ENCODE results near the gene BICDL1. TPM values are rescaled to one million over a fixed set of nuclear protein-coding genes. Genes with fewer than 3 reads are reported as not detected.

BICDL1 gene
- total RNA-seq, 1 donor from 2014 or later = 2.8 TPM

DNA sequence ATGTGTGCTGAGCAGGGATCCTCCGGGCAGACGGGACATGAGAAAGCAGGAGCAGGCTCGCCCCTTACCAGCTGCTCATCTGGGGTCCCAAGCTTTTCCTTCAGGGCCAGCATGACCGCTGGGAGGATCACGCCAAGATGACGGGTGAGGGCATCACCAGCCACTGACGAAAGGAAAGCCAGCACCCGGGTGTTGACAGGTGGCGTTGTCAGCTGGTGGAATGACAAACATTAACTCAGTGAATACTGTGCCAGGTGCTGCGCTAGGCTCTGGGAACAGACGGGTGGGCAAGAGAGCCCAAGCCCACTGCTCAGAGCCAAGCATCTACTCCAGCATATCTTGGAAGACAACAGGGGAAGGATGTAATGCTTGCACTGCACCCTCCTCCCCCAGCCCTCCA is 148.8 kb downstream of the BICDL1 start:
- Mint-ChIP-seq H3K27ac (ENCODE audit: unreplicated experiment) (no peak overlapping the region), H3K27me3 (ENCODE audit: unreplicated experiment) (peaks cover 7% of the 10 kb centered on the region), H3K36me3 (ENCODE audit: low read depth, unreplicated experiment) (peaks cover 50% of the 10 kb centered on the region), H3K4me3 (ENCODE audit: unreplicated experiment) (peak overlapping the region; percentile 51), H3K4me1 (ENCODE audit: unreplicated experiment) (no peaks in the 10 kb centered on the region), H3K9me3 (ENCODE audit: unreplicated experiment) (no peaks in the 10 kb centered on the region)
- TF ChIP-seq, protein P1, sequence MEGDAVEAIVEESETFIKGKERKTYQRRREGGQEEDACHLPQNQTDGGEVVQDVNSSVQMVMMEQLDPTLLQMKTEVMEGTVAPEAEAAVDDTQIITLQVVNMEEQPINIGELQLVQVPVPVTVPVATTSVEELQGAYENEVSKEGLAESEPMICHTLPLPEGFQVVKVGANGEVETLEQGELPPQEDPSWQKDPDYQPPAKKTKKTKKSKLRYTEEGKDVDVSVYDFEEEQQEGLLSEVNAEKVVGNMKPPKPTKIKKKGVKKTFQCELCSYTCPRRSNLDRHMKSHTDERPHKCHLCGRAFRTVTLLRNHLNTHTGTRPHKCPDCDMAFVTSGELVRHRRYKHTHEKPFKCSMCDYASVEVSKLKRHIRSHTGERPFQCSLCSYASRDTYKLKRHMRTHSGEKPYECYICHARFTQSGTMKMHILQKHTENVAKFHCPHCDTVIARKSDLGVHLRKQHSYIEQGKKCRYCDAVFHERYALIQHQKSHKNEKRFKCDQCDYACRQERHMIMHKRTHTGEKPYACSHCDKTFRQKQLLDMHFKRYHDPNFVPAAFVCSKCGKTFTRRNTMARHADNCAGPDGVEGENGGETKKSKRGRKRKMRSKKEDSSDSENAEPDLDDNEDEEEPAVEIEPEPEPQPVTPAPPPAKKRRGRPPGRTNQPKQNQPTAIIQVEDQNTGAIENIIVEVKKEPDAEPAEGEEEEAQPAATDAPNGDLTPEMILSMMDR (IDR thresholded peaks at IDR 0.05; ENCODE audit: unreplicated experiment) = no peak
- no peak for DNase-seq (ENCODE audit: low spot score)

- peaks cover 5% of the 10 kb centered on the region for H3K27me3 Mint-ChIP-seq (ENCODE audit: unreplicated experiment)
- H3K27ac Mint-ChIP-seq (ENCODE audit: unreplicated experiment) = peak overlapping the region; percentile 28
- no peaks in the 10 kb centered on the region for H3K4me1 Mint-ChIP-seq (ENCODE audit: unreplicated experiment)
- H3K36me3 Mint-ChIP-seq (ENCODE audit: low read depth, unreplicated experiment) = peaks cover 50% of the 10 kb centered on the region
- no peak overlapping the region for H3K4me3 Mint-ChIP-seq (ENCODE audit: unreplicated experiment)
- TF ChIP-seq, protein P1 (IDR thresholded peaks at IDR 0.05; ENCODE audit: unreplicated experiment) = no peak
- DNase-seq (ENCODE audit: low spot score) = no peak
- no peaks in the 10 kb centered on the region for H3K9me3 Mint-ChIP-seq (ENCODE audit: unreplicated experiment)
Observed at GRCh38 chr12:120138366-120138765, 149.3 kb downstream of the BICDL1 start.

- peak overlapping the region; percentile 56 for H3K4me3 Mint-ChIP-seq (ENCODE audit: unreplicated experiment)
- no peaks in the 10 kb centered on the region for H3K9me3 Mint-ChIP-seq (ENCODE audit: unreplicated experiment)
- DNase-seq (ENCODE audit: low spot score) = no peak
- no peaks in the 10 kb centered on the region for H3K4me1 Mint-ChIP-seq (ENCODE audit: unreplicated experiment)
- TF ChIP-seq, protein P1 (IDR thresholded peaks at IDR 0.05; ENCODE audit: unreplicated experiment) = no peak
- peaks cover 43% of the 10 kb centered on the region for H3K36me3 Mint-ChIP-seq (ENCODE audit: low read depth, unreplicated experiment)
- H3K27ac Mint-ChIP-seq (ENCODE audit: unreplicated experiment) = no peak overlapping the region
- H3K27me3 Mint-ChIP-seq (ENCODE audit: unreplicated experiment) = peaks cover 4% of the 10 kb centered on the region
Observed at GRCh38 chr12:120139958-120140357, 150.9 kb downstream of the BICDL1 start.

- TF ChIP-seq, protein P1 (IDR thresholded peaks at IDR 0.05; ENCODE audit: unreplicated experiment) = no peak
- Mint-ChIP-seq H3K27ac (ENCODE audit: unreplicated experiment) (no peak overlapping the region), H3K9me3 (ENCODE audit: unreplicated experiment) (no peaks in the 10 kb centered on the region), H3K4me3 (ENCODE audit: unreplicated experiment) (peak overlapping the region; percentile 54), H3K36me3 (ENCODE audit: low read depth, unreplicated experiment) (peaks cover 41% of the 10 kb centered on the region), H3K4me1 (ENCODE audit: unreplicated experiment) (no peaks in the 10 kb centered on the region), H3K27me3 (ENCODE audit: unreplicated experiment) (peaks cover 2% of the 10 kb centered on the region)
- no peak for DNase-seq (ENCODE audit: low spot score)
Observed at GRCh38 chr12:120140603-120141002, 151.6 kb downstream of the BICDL1 start.

- Mint-ChIP-seq H3K9me3 (ENCODE audit: unreplicated experiment) (no peaks in the 10 kb centered on the region), H3K27me3 (ENCODE audit: unreplicated experiment) (peaks cover 2% of the 10 kb centered on the region), H3K36me3 (ENCODE audit: low read depth, unreplicated experiment) (peaks cover 41% of the 10 kb centered on the region), H3K27ac (ENCODE audit: unreplicated experiment) (no peak overlapping the region), H3K4me3 (ENCODE audit: unreplicated experiment) (peak overlapping the region; percentile 54), H3K4me1 (ENCODE audit: unreplicated experiment) (no peaks in the 10 kb centered on the region)
- TF ChIP-seq, protein P1 (IDR thresholded peaks at IDR 0.05; ENCODE audit: unreplicated experiment) = no peak
- no peak for DNase-seq (ENCODE audit: low spot score)
Observed at GRCh38 chr12:120141336-120141735, 152.3 kb downstream of the BICDL1 start.

Measured in endothelial cell (in vitro differentiated cells).